ENCODE data around the gene THSD7A. TPM values are rescaled to one million over a fixed set of nuclear protein-coding genes. Genes with fewer than 3 reads are reported as not detected.

THSD7A gene
- total and polyA plus RNA-seq, 2 of the 8 experiments (the other 6 are each of a cell fraction or from before 2014, with no cell fraction given), result 0.44 to 1.2 TPM

DNA sequence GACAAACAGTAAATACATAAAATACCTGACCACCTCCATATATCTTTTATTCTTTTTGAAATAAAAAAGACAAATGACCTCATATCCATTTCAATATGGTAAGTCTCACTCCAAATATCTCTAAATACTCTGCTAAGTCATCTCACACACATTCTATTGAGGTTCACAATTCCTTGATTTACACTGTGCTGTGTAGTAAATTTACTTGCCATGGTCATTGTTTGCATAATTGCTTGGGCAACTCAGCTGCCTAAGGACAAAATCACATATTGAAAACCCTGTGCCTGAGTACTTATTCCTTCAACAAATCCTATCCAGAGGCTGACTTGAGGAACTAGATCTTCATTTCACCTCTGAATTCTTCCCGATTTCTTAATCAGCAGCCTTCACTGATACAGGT lies 176.4 kb downstream of the THSD7A start (continued):
- TF ChIP-seq EP300 (IDR thresholded peaks at IDR 0.05; ENCODE audit: borderline replicate concordance in 1 of 2, low read depth in 2 of 2, low read length in 2 of 2) (no peak), CHD1 (IDR thresholded peaks at IDR 0.05; ENCODE audit: low read depth, low read length) (no peak), SP4 (IDR thresholded peaks at IDR 0.05; ENCODE audit: low read length) (no peak), KDM5A (IDR thresholded peaks at IDR 0.05; ENCODE audit: low read length) (no peak)

All from H1 (cell line).